ENCODE measurements around the gene NIF3L1. TPM values are rescaled to one million over a fixed set of nuclear protein-coding genes. Genes with fewer than 3 reads are reported as not detected.

NIF3L1 gene
- total RNA-seq, 4 donors from 2014 or later = 7.4 to 27.5 (median 18.0) TPM

DNA sequence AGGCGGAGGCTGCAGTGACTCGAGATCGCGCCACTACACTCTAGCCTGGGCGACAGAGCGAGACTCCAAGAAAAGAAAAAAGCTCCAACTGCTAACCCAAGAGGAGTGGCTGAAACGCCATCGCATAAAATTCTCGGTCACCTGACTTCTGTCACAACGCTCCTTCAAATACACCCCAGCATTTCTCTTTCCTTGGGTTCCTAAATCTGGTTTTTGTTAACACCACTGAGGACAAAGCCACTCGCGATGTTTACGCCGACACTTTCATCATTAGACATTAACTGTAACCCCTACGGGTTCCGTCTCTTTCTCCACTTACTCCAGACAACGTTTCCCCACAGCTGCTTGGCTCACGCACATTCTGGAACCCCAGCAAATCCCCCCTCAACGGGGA is 25.4 kb upstream of the NIF3L1 start:
- H3K4me1 ChIP-seq = peaks cover 0 to 29% (median 11%) of the 10 kb centered on the region in 4 donors
- no peak for TF ChIP-seq POLR2A (IDR thresholded peaks at IDR 0.05)
- TF ChIP-seq, protein P1, sequence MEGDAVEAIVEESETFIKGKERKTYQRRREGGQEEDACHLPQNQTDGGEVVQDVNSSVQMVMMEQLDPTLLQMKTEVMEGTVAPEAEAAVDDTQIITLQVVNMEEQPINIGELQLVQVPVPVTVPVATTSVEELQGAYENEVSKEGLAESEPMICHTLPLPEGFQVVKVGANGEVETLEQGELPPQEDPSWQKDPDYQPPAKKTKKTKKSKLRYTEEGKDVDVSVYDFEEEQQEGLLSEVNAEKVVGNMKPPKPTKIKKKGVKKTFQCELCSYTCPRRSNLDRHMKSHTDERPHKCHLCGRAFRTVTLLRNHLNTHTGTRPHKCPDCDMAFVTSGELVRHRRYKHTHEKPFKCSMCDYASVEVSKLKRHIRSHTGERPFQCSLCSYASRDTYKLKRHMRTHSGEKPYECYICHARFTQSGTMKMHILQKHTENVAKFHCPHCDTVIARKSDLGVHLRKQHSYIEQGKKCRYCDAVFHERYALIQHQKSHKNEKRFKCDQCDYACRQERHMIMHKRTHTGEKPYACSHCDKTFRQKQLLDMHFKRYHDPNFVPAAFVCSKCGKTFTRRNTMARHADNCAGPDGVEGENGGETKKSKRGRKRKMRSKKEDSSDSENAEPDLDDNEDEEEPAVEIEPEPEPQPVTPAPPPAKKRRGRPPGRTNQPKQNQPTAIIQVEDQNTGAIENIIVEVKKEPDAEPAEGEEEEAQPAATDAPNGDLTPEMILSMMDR (IDR thresholded peaks at IDR 0.05) = no peak
- no peaks in the 10 kb centered on the region for H3K9me3 ChIP-seq
- DNase-seq = no peak
- H3K36me3 ChIP-seq = peaks cover 0 to 27% (median 0%) of the 10 kb centered on the region in 3 donors
- peak overlapping the region; percentile 95 to 100 (median 98) for H3K27ac ChIP-seq
- no peaks in the 10 kb centered on the region for H3K27me3 ChIP-seq
- peak overlapping the region; percentile 78 to 95 (median 81) for H3K4me3 ChIP-seq

DNA sequence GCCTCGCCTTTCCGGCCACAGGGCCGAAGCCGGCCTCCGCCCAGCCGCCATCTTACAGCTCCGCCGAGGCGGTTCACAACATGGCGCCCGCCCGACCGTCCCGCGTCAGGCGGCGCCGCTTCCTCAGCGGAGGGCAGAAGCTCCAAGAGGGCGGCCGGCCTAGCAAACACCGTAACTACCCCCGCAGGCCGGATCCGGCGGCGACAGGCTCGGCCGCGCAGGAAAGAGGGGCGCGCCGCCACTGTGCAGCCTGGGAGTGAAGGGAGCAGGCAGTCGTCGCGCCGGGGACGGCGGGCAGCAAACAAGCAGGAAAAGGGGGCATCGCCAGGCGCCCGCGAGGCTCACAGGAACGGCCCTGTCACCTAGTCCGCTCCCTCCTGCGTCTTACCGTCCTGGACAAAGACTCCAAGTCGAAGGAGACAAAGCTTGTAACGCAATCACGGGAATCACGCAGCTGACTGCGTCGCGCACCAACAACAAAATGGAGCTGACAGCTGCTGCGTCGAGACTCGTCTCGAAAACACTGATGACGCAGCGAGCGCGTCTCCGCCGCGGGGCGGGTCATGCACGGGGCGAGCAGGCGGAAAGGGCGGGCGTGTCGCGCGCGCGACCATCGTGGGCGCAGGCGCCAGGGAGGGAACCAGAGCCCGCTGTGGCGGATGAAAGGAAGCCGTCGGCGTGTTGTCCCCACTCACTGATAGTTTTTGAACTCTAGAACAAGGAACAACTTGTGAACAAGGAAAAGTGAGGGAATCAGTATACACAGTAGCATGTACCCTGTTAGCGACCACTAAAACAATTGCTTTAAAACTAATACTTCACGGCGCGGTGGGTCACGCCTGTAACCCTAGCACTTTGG is 24.8 kb upstream of the NIF3L1 start, which contains the start of gene CLK1:
Gene CLK1, minus strand, starts transcription at position 483 of the 859 bp plus-strand sequence. CDS start 2,796 bp downstream, outside the sequence.
- peak; percentile 99 to 100 for TF ChIP-seq POLR2A (IDR thresholded peaks at IDR 0.05)
- TF ChIP-seq, protein P1 (IDR thresholded peaks at IDR 0.05) = no peak
- DNase-seq = peak; percentile 97 to 99 (median 98)
- Histone ChIP-seq H3K9me3 (no peaks in the 10 kb centered on the region), H3K4me1 (peaks cover 0 to 22% (median 10%) of the 10 kb centered on the region in 4 donors), H3K36me3 (peaks cover 0 to 20% (median 0%) of the 10 kb centered on the region in 3 donors), H3K27me3 (no peaks in the 10 kb centered on the region), H3K27ac (peak within 1 kb of the TSS; percentile 95 to 100 (median 98)), H3K4me3 (peak within 1 kb of the TSS; percentile 78 to 95 (median 81))

DNA sequence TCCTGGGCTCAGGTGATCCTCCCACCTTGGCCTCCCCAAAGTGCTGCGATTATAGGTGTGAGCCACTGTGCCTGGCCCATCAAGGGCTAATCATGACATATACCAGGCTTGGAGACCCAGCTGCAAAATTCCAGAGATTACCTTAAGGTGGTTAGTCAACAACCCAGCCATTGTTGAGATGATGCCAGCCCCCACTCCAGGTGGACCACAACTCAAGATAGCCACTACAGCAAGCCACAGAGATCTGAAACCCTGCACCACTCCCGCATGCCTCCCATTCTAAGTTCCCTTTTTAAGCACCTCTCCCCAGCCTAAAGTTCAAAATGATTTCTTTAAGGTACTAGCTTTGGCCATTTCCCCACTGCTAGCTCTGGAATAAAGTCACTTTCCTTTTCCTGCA is 20.2 kb upstream of the NIF3L1 start:
- no peak overlapping the region for H3K27ac ChIP-seq
- no peaks in the 10 kb centered on the region for H3K9me3 ChIP-seq
- no peak for DNase-seq
- TF ChIP-seq POLR2A (IDR thresholded peaks at IDR 0.05) = no peak
- TF ChIP-seq, protein P1 (IDR thresholded peaks at IDR 0.05) = no peak
- H3K36me3 ChIP-seq = peaks cover 0 to 34% (median 0%) of the 10 kb centered on the region in 3 donors
- H3K27me3 ChIP-seq = no peaks in the 10 kb centered on the region
- peaks cover 0 to 5% (median 2%) of the 10 kb centered on the region in 4 donors for H3K4me1 ChIP-seq
- no peak overlapping the region for H3K4me3 ChIP-seq

DNA sequence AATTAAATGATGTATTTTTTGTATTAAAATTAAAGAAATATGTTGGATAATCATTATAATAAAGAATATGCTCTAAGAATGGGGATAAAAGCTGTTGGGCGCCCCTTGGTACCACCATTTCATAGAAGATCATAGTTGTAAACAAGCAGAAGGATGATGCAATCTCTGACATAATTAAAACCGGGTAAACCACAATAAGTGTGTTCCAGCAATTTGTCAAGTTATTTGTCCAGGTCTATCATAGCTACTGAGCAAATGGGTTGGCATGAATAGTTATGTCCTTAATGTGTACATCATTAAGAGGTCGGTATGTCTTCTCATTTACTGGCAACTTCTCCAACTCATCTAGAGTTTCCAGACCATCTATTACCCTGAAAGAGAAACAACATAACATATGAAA is 18.0 kb upstream of the NIF3L1 start:
- TF ChIP-seq, protein P1 (IDR thresholded peaks at IDR 0.05) = no peak
- no peak for TF ChIP-seq POLR2A (IDR thresholded peaks at IDR 0.05)
- no peak overlapping the region for H3K27ac ChIP-seq
- H3K9me3 ChIP-seq = no peaks in the 10 kb centered on the region
- H3K27me3 ChIP-seq = no peaks in the 10 kb centered on the region
- no peaks in the 10 kb centered on the region for H3K4me1 ChIP-seq
- no peak for DNase-seq
- peaks cover 0 to 54% (median 0%) of the 10 kb centered on the region in 3 donors for H3K36me3 ChIP-seq
- H3K4me3 ChIP-seq = no peak overlapping the region

DNA sequence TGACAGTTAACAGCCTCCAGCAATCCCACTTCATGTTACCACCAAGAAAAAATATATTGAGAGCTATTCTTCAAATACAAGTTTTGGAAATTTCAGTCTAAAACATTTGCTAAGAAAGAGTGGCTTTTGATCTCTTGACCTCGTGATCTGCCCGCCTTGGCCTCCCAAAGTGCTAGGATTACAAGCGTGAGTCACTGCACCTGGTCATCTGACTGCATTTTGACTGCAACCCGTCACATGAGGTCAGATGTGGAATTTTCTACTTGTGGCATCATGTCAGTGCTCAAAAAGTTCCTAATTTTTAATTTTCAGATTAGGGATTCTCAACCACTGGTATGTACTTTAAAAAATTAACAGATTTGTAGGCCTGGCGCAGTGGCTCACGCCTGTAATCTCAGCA is 15.6 kb upstream of the NIF3L1 start:
- Histone ChIP-seq H3K4me3 (no peak overlapping the region), H3K27ac (no peak overlapping the region), H3K36me3 (peaks cover 0 to 70% (median 0%) of the 10 kb centered on the region in 3 donors), H3K4me1 (peaks cover 0 to 4% (median 0%) of the 10 kb centered on the region in 4 donors), H3K27me3 (no peaks in the 10 kb centered on the region), H3K9me3 (no peaks in the 10 kb centered on the region)
- TF ChIP-seq POLR2A (IDR thresholded peaks at IDR 0.05) = no peak
- TF ChIP-seq, protein P1 (IDR thresholded peaks at IDR 0.05) = no peak
- no peak for DNase-seq
